HT1080 (cell line): ENCODE measurements around the gene CLMN. TPM values are rescaled to one million over a fixed set of nuclear protein-coding genes. Genes with fewer than 3 reads are reported as not detected.

Experiments
- DNase-seq: peaks from one replicate; pipeline ENCODE4 v3.0.0-alpha.2; 2015; ENCODE audit warnings: low read depth
- total RNA-seq: library from RNA; depleted of rRNA; stranded (reverse); fragments of >200 nt; shearing (Covaris generic); gene quantifications from 2 replicates; pipeline ENCODE4 v1.2.3, GENCODE V29; 2014

CLMN gene
- total RNA-seq, 1 experiment from 2014 or later = 3.8 TPM

- DNase-seq = no peak
Measured at GRCh38 chr14:95245334-95245733, 74.4 kb downstream of the CLMN start.

GRCh38 chr14:95244587-95244986 is 75.1 kb downstream of the CLMN start:
- no peak for DNase-seq

GRCh38 chr14:95242870-95243269 is 76.8 kb downstream of the CLMN start:
- no peak for DNase-seq

GRCh38 chr14:95240859-95241813 is 78.6 kb downstream of the CLMN start:
- DNase-seq = no peak

GRCh38 chr14:95238487-95239298 is 81.0 kb downstream of the CLMN start:
- DNase-seq = no peak

GRCh38 chr14:95237958-95238340 is 81.8 kb downstream of the CLMN start:
- no peak for DNase-seq

GRCh38 chr14:95237121-95237957 is 82.4 kb downstream of the CLMN start:
- no peak for DNase-seq

- no peak for DNase-seq
Measured at GRCh38 chr14:95236221-95236620, 83.5 kb downstream of the CLMN start.

GRCh38 chr14:95235767-95236166 is 83.9 kb downstream of the CLMN start:
- no peak for DNase-seq

GRCh38 chr14:95235351-95235750 is 84.4 kb downstream of the CLMN start:
- no peak for DNase-seq

GRCh38 chr14:95234426-95234825 is 85.3 kb downstream of the CLMN start:
- no peak for DNase-seq

- DNase-seq = no peak
Measured at GRCh38 chr14:95233702-95234241, 85.9 kb downstream of the CLMN start.

- no peak for DNase-seq
Measured at GRCh38 chr14:95232894-95233584, 86.7 kb downstream of the CLMN start.

GRCh38 chr14:95231966-95232633 is 87.6 kb downstream of the CLMN start:
- DNase-seq = no peak

GRCh38 chr14:95229749-95230148 is 90.0 kb downstream of the CLMN start:
- DNase-seq = no peak

GRCh38 chr14:95228240-95228639 is 91.5 kb downstream of the CLMN start:
- DNase-seq = no peak

GRCh38 chr14:95227279-95227860 is 92.3 kb downstream of the CLMN start:
- DNase-seq = no peak

- no peak for DNase-seq
Measured at GRCh38 chr14:95226801-95227200, 92.9 kb downstream of the CLMN start.

GRCh38 chr14:95225251-95225887 is 94.3 kb downstream of the CLMN start:
- DNase-seq = no peak
